ENCODE measurements around the gene CNTNAP2. TPM values are rescaled to one million over a fixed set of nuclear protein-coding genes. Genes with fewer than 3 reads are reported as not detected.

The CNTNAP2 gene
- total and polyA plus RNA-seq, 12 donors = 0.07 to 0.77 (median 0.24) TPM

GRCh38 chr7:147708871-147709270, 1592.3 kb downstream of the CNTNAP2 start:
- no peak for DNase-seq
- no peaks in the 10 kb centered on the region for H3K36me3 ChIP-seq
- no peak for TF ChIP-seq CTCF (IDR thresholded peaks at IDR 0.05)
- H3K9me3 ChIP-seq = peaks cover 0 to 48% (median 13%) of the 10 kb centered on the region in 11 donors
- 80 to 82% methylated on average over 6 of the region's 6 CpGs for WGBS, 2 donors
- no peak overlapping the region for H3K27ac ChIP-seq
- H3K27me3 ChIP-seq = no peaks in the 10 kb centered on the region
- no peaks in the 10 kb centered on the region for H3K4me1 ChIP-seq
- intact Hi-C loops (cut with DNase I) = no loop called here
- H3K4me3 ChIP-seq = no peak overlapping the region
- ATAC-seq = no peak

- WGBS, 2 donors = 42 to 55% methylated on average over 2 of the region's 2 CpGs
- no peak overlapping the region for H3K4me3 ChIP-seq
- no peaks in the 10 kb centered on the region for H3K27me3 ChIP-seq
- no peak for ATAC-seq
- H3K36me3 ChIP-seq = no peaks in the 10 kb centered on the region
- intact Hi-C loops (cut with DNase I) = no loop called here
- H3K4me1 ChIP-seq = no peaks in the 10 kb centered on the region
- H3K9me3 ChIP-seq = peaks cover 0 to 26% (median 11%) of the 10 kb centered on the region in 11 donors
- no peak for DNase-seq
- no peak for TF ChIP-seq CTCF (IDR thresholded peaks at IDR 0.05)
- no peak overlapping the region for H3K27ac ChIP-seq
Observed at GRCh38 chr7:147711447-147711846, 1594.8 kb downstream of the CNTNAP2 start.

- Histone ChIP-seq H3K4me1 (no peaks in the 10 kb centered on the region), H3K36me3 (no peaks in the 10 kb centered on the region), H3K27me3 (no peaks in the 10 kb centered on the region), H3K4me3 (no peak overlapping the region), H3K27ac (no peak overlapping the region), H3K9me3 (peaks cover 0 to 3% (median 0%) of the 10 kb centered on the region in 11 donors)
- TF ChIP-seq CTCF (IDR thresholded peaks at IDR 0.05) = no peak
- ATAC-seq (no peak), DNase-seq (no peak)
- intact Hi-C loops (cut with DNase I) = no loop called here
- 69 to 76% methylated on average over 6 of the region's 6 CpGs for WGBS, 2 donors
Observed at GRCh38 chr7:147721962-147722830, 1605.6 kb downstream of the CNTNAP2 start.

- Histone ChIP-seq H3K4me3 (no peak overlapping the region), H3K27ac (no peak overlapping the region), H3K9me3 (peaks cover 0 to 3% (median 0%) of the 10 kb centered on the region in 11 donors), H3K27me3 (no peaks in the 10 kb centered on the region), H3K4me1 (no peaks in the 10 kb centered on the region), H3K36me3 (no peaks in the 10 kb centered on the region)
- intact Hi-C loops (cut with DNase I) = no loop called here
- DNase-seq = no peak
- ATAC-seq = no peak
- 80 to 87% methylated on average over 4 of the region's 4 CpGs for WGBS, 2 donors
- TF ChIP-seq CTCF (IDR thresholded peaks at IDR 0.05) = no peak
Observed at GRCh38 chr7:147723536-147723935, 1606.9 kb downstream of the CNTNAP2 start.

Measured in heart right ventricle (tissue), 16 donors.